Nucleus accumbens (tissue), 56 donors: ENCODE measurements around the gene GIT1.
A peak's percentile ranks its signal among the peaks of the same experiment; 100 is the strongest.

Source experiments
- DNase-seq, 56 donors: peaks; one replicate each; lab custom pipeline; 2025; lab: John Stamatoyannopoulos, UW

The GIT1 gene, protein sequence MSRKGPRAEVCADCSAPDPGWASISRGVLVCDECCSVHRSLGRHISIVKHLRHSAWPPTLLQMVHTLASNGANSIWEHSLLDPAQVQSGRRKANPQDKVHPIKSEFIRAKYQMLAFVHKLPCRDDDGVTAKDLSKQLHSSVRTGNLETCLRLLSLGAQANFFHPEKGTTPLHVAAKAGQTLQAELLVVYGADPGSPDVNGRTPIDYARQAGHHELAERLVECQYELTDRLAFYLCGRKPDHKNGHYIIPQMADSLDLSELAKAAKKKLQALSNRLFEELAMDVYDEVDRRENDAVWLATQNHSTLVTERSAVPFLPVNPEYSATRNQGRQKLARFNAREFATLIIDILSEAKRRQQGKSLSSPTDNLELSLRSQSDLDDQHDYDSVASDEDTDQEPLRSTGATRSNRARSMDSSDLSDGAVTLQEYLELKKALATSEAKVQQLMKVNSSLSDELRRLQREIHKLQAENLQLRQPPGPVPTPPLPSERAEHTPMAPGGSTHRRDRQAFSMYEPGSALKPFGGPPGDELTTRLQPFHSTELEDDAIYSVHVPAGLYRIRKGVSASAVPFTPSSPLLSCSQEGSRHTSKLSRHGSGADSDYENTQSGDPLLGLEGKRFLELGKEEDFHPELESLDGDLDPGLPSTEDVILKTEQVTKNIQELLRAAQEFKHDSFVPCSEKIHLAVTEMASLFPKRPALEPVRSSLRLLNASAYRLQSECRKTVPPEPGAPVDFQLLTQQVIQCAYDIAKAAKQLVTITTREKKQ

DNA sequence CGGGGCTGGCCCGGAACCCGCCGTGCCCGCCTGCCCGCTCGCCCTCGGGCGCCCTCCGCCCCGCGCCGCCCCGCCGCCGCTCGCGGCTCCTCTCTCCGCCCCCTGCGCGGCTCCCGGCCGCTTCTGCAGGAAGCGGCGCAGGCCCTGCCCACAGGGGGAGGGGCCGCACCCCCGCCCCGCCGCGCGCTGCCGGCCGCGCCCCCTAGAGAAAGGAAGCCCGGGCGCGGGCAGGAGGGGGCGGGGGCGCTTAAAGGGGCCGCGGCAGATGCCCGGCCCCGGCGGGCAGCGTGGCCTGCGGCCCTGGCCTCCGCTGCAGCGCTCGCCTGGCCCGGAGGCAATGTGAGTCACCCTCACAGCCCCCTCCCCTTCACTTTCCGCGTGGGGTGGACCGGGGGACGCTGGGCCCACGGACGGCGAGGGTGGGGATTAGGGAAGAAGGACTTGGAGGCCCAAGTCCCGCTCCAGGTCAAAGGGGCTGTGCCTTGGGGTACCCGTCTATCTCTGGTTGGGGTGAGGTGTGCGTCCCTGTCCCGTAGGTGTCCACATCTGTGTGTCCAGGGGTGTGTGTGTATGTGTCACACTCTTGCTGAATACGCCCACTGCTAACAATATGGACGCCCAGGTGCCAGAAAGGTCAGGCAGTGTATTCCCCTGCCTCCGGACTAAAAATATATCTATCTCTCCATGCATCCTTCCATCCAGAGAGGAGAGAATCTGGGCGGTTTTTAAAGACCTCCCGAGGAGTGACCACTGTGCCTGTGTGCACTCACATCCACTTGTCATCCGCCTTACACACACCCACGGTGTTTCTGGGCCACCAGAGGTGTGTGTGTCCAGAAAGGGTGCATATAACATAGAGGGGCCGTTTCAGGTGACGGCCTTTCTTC, at the start of gene GIT1:
TSS of gene GIT1 (minus strand) at position 125 of the 887 bp plus-strand sequence. CDS start 270 bp downstream, outside the sequence.
- peak in 53 of 56 donors; percentile 41 to 93 (median 74) for DNase-seq

DNA sequence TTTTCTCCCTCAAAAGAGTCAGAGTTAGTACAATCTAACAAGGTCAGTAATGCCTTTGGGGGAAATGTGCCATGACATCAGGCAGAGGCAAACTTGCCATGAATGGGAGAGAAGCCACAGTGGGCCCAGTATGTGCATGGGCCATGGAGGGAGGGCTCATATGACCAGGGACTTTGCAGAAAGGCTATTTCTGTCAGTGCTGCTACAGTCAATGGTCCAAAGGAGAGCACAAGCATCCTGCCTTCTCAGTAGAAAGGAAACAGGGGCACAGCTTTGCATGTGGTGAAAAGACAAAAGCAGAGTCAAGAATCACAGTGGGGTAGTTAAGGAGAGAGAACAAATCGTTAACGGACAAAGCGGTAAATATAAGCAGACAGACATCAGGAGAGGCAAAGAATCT, 44.4 kb upstream of the GIT1 start:
- peak in 1 of 56 donors; percentile 5 for DNase-seq

DNA sequence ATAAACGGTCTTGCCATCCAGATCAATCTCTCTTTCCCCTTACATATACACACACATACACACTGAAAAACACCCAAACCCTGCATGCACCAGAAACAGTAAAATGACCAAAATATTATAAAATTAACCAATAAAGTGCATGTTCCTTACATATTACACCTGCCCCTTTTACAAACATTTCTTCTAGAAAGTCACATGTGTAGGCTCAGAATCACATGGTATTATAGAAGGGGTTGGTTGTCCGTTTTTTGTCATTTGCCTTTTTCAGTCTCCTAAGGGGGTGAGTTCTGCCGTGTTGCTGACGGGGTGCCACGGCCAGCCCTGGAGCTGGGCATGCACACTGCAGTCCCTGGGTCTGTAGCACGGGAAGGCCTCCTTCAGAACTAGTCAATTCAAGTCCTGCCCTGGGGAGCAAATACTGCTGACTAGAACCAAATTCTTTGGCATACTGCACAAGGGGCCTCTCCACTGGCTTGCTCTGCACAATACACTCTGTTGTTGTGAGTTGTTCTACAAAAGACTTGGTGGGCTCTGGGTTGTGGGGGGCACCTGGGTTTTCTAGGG, 41.3 kb upstream of the GIT1 start:
- DNase-seq = no peak

DNA sequence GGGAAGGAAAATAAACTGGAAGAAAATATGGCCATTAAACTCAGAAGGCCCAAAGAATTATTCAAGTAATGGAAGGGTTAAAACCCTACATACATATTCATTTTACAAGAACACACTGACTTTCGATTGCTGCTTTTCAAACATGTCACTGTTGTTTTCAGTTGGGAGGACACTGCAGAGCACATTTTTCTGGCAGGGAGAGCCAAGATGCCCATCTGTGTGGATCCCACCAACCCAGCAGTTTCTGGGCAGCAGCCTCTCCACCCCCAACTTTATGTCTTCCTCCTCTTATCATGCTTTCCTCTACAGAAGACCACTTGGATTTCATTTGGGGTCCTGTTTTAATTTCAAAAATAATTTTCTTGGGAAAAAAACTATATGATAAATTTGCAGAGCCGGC, 40.4 kb upstream of the GIT1 start:
- no peak for DNase-seq

- peak in 1 of 56 donors; percentile 3 for DNase-seq
Observed at GRCh38 chr17:29628644-29629043, 39.2 kb upstream of the GIT1 start.

- no peak for DNase-seq
Observed at GRCh38 chr17:29627951-29628350, 38.5 kb upstream of the GIT1 start.

GRCh38 chr17:29625037-29625750, 35.7 kb upstream of the GIT1 start:
- peak in 41 of 56 donors; percentile 13 to 75 (median 52) for DNase-seq

DNA sequence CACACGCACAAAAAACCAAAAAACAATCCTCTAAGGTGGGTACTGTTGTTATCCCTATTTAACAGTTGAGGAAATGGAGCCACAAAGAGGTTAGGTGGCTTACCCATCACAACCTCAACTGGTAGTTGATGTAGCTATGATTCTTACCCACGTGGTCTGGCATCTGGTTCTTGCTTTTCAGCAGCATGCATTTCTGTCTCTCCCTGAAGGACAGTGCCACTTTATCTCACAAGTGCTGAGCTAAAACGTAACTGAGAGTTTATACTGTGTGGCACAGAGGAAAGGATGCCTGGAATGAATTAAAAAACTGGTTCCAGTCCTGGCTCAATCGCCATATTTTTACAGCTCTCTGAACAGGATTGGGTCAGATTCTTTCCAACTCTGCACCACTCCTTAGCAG, 35.1 kb upstream of the GIT1 start:
- DNase-seq = no peak

GRCh38 chr17:29623283-29623647, 33.8 kb upstream of the GIT1 start:
- no peak for DNase-seq

DNA sequence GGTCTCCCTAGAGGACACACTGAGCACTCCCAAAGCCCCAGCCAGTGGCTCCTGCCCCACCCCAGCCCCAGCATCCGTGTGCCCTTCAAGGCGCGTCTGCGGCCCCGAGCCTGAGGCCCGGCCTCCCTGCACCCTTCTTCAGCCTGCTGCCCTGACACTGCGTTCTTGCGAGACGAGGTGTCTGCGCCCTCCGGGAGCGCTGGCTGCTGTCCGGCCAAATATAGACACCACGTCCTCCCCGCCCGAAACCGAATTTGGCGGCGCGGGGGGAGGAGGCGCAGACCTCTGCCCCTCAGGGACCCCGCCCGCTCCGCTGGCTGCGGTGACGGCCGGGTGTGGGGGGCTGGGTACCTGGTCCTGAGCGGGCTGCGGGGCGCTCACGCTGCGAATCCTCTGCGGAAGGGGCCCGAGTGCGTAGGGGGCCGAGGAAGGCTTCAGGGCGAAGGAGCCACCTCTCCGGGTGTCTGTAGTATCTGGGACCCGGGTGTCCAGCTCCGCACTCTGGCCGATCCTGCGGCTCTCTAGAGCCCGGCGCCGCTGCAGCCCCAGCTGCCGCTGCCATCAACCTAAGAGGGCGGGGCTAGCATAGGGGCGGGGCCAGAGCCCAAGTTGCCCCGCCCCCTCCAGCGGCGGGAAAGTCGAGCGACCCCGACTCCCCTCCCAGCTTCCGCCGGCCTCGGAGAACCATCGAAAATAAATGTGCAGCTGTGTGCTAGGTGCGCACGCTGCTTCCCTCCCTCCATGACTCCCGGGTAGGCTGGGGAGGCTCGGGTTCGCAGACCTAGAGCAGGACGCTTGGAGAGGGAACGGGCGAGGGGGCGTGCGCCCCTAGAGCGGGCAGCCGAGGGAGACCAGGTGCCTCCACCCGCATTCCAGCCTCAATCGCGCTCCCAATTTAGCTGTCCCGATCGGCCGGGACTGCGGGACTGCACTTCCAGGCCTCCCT, 33.2 kb upstream of the GIT1 start, which contains the start of gene CORO6:
TSS of gene CORO6 (minus strand) at position 576 of the 946 bp plus-strand sequence. CDS start 1,491 bp downstream, outside the sequence.
- peak in 36 of 56 donors; percentile 16 to 82 (median 46) for DNase-seq

- no peak for DNase-seq
Observed at GRCh38 chr17:29621751-29622194, 32.3 kb upstream of the GIT1 start.

DNA sequence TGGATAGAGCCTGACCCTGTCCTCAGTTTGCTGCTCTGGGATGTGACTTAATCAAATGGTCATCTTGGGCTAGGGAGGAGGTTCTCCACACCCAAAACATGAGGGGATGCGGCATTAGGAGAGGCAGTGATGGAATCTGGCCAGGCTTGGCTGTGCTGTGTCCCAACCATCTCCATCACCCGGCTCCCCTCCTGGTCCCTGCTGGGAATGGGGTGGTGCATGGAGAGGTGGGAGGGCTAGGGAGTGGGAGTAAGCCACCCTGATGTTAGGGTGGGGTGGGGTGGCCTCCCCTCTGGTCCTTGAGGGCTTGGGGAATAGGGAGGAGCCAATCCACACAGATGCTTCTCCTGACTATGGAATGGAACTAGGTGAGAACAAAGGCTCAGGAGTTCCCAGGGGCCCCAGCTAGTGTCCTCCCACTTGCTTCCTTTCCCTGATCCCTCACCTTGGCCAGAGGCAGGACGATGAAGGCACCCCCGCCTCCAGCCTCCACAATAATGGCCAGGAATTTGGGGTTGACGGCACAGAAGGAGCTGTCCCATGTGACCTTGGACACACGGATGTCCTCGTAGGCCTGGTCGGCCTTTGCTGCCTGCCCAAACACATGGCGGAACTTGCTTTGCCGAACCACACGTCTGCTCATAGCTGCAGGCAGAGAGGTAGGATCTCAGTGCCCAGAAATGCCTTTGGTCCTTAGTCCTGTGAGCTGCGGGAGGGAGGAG, 31.5 kb upstream of the GIT1 start:
- DNase-seq = no peak

GRCh38 chr17:29620271-29620670, 30.8 kb upstream of the GIT1 start:
- DNase-seq = no peak

GRCh38 chr17:29619251-29619650, 29.8 kb upstream of the GIT1 start:
- DNase-seq = peak in 6 of 56 donors; percentile 15 to 49 (median 32)

DNA sequence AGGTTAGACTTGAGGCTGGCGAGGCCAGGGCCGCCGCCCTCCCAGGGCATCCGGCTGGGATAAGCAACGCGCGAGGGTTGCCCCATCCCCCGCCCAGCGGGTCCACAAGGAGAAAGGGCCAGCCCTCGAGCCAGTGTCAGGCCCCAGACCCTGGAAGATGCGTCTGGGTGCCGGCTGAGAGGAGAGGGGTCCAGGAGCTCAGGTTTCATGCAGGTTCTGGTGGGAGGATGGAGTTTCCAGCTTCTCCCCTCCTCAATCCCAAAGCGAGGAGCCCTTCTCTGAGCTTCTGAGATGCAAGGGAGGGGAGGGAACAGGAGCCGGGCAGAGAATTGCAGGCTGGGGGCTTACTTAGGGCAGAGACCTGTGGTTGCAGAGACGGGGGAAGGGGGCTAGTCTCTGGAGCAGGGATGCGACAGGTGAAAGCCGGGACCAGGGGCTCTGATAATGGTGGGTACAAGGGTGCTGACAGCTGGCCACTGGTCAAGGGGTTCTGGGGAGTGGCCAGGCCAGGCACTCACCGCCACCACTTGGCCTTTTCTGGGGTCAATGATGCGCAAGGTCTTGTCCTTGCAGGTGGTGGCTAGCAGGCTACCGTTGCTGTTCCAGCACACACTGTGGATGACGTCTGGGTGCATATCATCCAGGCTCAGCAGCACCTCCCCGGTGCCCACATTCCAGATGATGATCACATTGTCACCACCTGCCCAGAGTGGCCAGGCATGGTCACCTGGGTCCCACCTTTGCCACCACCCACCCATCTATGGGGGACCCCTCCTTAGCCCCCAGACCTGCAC, 29.0 kb upstream of the GIT1 start:
- no peak for DNase-seq

DNA sequence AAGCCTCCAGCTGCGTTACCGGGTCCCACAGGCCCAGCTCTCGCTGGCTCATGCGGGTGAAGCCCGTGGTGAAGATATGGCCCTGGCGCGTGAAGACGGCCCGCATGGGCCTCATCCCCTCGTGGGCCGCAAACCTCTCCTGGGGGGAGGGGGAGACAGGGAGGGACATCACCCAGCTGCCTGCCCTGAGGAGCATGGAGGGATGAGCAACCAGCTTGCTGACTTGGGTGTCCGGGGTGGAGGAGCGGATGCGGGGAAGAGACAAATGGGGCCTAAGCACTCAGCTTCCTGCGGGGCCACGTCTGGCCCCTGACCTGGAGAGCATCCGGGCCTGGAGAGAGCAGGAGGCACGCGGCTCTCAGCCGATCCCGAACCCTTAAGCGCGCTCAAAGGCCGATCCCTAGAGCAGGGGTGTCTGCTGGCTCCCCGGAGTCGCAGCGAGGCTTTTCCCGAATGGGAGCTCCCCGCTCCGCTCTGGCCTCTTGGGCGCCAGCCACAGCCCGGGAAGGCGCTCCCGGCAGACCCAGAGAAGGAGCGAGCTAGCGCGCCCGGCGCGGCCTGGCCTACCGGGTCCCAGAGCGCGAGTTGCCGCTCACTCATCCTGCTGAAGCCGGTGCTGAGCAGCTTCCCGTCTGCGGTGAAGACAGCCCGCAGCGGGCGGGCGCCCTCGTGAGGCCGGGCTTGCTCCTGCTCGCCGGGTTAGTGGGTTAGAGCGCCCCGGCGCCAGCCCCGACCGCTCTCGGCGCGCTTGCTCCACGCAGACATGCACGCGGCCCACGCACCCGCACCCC, 28.2 kb upstream of the GIT1 start:
- DNase-seq = peak in 44 of 56 donors; percentile 19 to 83 (median 60)
